Small intestine (tissue), 7 donors: ENCODE data around the gene ATAD3C. TPM values are rescaled to one million over a fixed set of nuclear protein-coding genes. Genes with fewer than 3 reads are reported as not detected.
A peak's percentile ranks its signal among the peaks of the same experiment; 100 is the strongest.
"Not testable (repeated sequence)": the region's sequence is repeated elsewhere in the genome, so short reads cannot be mapped to it uniquely, and the experiment has no call there.

Source experiments
- DNase-seq, 2 donors: peaks; one replicate each; pipeline versions ENCODE4 v3.0.0 to v3.0.0-alpha.2; 2013
- FAIRE-seq: peaks from 2 replicates; lab custom pipeline; 2012; peaks lifted over from hg19 to GRCh38; lab: Jason Lieb, UNC
- H3K27ac ChIP-seq, 3 donors: one replicate each; pipeline ENCODE4 v1.5.1; 2013; ENCODE audit warnings: low read length in 2 of 3, mild to moderate bottlenecking in 2 of 3, control low read depth in 1 of 3, inconsistent platforms in 1 of 3, low read depth in 1 of 3, moderate library complexity in 1 of 3
- H3K27me3 ChIP-seq, 3 donors: one replicate each; pipeline ENCODE4 v1.6.1; 2013; ENCODE audit warnings: low read length in 3 of 3, inconsistent platforms in 1 of 3; ENCODE audit not compliant: control insufficient read depth in 3 of 3, insufficient read depth in 3 of 3
- H3K36me3 ChIP-seq, 3 donors: one replicate each; pipeline ENCODE4 v1.6.1; 2013; ENCODE audit warnings: low read length in 3 of 3, inconsistent platforms in 1 of 3, low read depth in 1 of 3, mild to moderate bottlenecking in 1 of 3, moderate library complexity in 1 of 3; ENCODE audit not compliant: control insufficient read depth in 3 of 3, insufficient read depth in 2 of 3
- H3K4me1 ChIP-seq, 3 donors: one replicate each; pipeline ENCODE4 v1.6.1; 2013; ENCODE audit warnings: low read length in 2 of 3, inconsistent platforms in 1 of 3, low read depth in 1 of 3, mild to moderate bottlenecking in 1 of 3, moderate library complexity in 1 of 3; ENCODE audit not compliant: control insufficient read depth in 3 of 3, insufficient read depth in 2 of 3
- H3K4me3 ChIP-seq, 3 donors: one replicate each; pipeline ENCODE4 v1.5.1; 2013; ENCODE audit warnings: low read length in 3 of 3, control low read depth in 1 of 3, inconsistent platforms in 1 of 3, low read depth in 1 of 3, mild to moderate bottlenecking in 1 of 3, moderate library complexity in 1 of 3
- H3K9me3 ChIP-seq, 2 donors: one replicate each; pipeline ENCODE4 v1.6.1; 2013; ENCODE audit warnings: low read depth in 1 of 2, low read length in 1 of 2; ENCODE audit not compliant: control insufficient read depth in 2 of 2, insufficient read depth in 1 of 2
- WGBS, 3 donors: extraction: QIAGEN DNeasy Blood & Tissue Kit; methylation state at CpG; one replicate each; pipeline ENCODE4 v1.1.7; 2013; 5-methylcytosine and 5-hydroxymethylcytosine counted together
- polyA plus RNA-seq, 4 donors: library from polyadenylated mRNA; stranded (reverse) in 3 of 4; unstranded in 1 of 4; fragments of 200-250 nt in 3 of 4; fragments of 120-200 nt in 1 of 4; gene quantifications; one replicate each; pipeline versions ENCODE4 v1.2.1 to v1.2.3, GENCODE V29; 2013
- donor health status: healthy with polysubstance abuse.
- donor health status: control.
- donor health status: control.
- donor health status: Bipolar disorder and iron deficiency.
- donor health status: healthy.

Gene ATAD3C
- polyA plus RNA-seq, 4 donors: 0.27 to 1.5 (median 0.66) TPM; not detected in 1

- peak; percentile 11 to 32 for DNase-seq
- WGBS, 3 donors: 1 to 4% (median 2%) methylated on average over 26 to 54 of the region's 65 CpGs
- Histone ChIP-seq H3K4me3 (peak overlapping the region; percentile 50 to 86 (median 72)), H3K36me3 (peaks cover 0 to 15% (median 0%) of the 10 kb centered on the region in 3 donors)
- H3K27me3 ChIP-seq, H3K4me1 ChIP-seq, H3K27ac ChIP-seq, H3K9me3 ChIP-seq, FAIRE-seq: not testable (repeated sequence)
These were observed 22.8 kb downstream of the ATAD3C start for GRCh38 chr1:1472053-1472876.

GRCh38 chr1:1476011-1476410 is 26.5 kb downstream of the ATAD3C start:
- FAIRE-seq, H3K27me3 ChIP-seq, H3K27ac ChIP-seq, H3K4me1 ChIP-seq, DNase-seq, H3K9me3 ChIP-seq, H3K4me3 ChIP-seq: not testable (repeated sequence)
- WGBS, 3 donors: 83 to 86% (median 83%) methylated on average over 14 to 15 of the region's 17 CpGs
- peaks cover 11 to 43% (median 12%) of the 10 kb centered on the region in 3 donors for H3K36me3 ChIP-seq

- Histone ChIP-seq H3K9me3 (no peaks in the 10 kb centered on the region), H3K4me1 (no peaks in the 10 kb centered on the region), H3K27me3 (no peaks in the 10 kb centered on the region), H3K4me3 (no peak overlapping the region), H3K36me3 (peaks cover 11 to 49% (median 12%) of the 10 kb centered on the region in 3 donors), H3K27ac (no peak overlapping the region)
- no peak for DNase-seq
- FAIRE-seq: no peak
- 96 to 98% (median 97%) methylated on average over 22 of the region's 22 CpGs for WGBS, 3 donors
These were observed 27.7 kb downstream of the ATAD3C start for GRCh38 chr1:1477206-1477605.

- FAIRE-seq (no peak), DNase-seq (no peak)
- Histone ChIP-seq H3K27me3 (no peaks in the 10 kb centered on the region), H3K9me3 (no peaks in the 10 kb centered on the region), H3K4me1 (no peaks in the 10 kb centered on the region), H3K36me3 (peaks cover 11 to 64% (median 12%) of the 10 kb centered on the region in 3 donors), H3K27ac (no peak overlapping the region), H3K4me3 (no peak overlapping the region)
- 95 to 97% (median 96%) methylated on average over 40 to 42 of the region's 42 CpGs for WGBS, 3 donors
These were observed 30.3 kb downstream of the ATAD3C start for GRCh38 chr1:1479547-1480487.

- H3K4me3 ChIP-seq, H3K27ac ChIP-seq, H3K27me3 ChIP-seq, DNase-seq, H3K9me3 ChIP-seq, H3K4me1 ChIP-seq, FAIRE-seq: not testable (repeated sequence)
- 93 to 98% (median 97%) methylated on average over 15 to 16 of the region's 16 CpGs for WGBS, 3 donors
- peaks cover 11 to 68% (median 12%) of the 10 kb centered on the region in 3 donors for H3K36me3 ChIP-seq
These were observed 31.0 kb downstream of the ATAD3C start for GRCh38 chr1:1480488-1480867.

- FAIRE-seq, DNase-seq, H3K4me1 ChIP-seq, H3K27me3 ChIP-seq, H3K9me3 ChIP-seq, H3K4me3 ChIP-seq, H3K27ac ChIP-seq: not testable (repeated sequence)
- H3K36me3 ChIP-seq: peaks cover 11 to 75% (median 12%) of the 10 kb centered on the region in 3 donors
- 95 to 98% (median 95%) methylated on average over 20 to 30 of the region's 30 CpGs for WGBS, 3 donors
These were observed 32.3 kb downstream of the ATAD3C start for GRCh38 chr1:1481811-1482210.

GRCh38 chr1:1482856-1483255 is 33.4 kb downstream of the ATAD3C start:
- no peak overlapping the region for H3K4me3 ChIP-seq
- H3K4me1 ChIP-seq: no peaks in the 10 kb centered on the region
- DNase-seq: no peak
- H3K36me3 ChIP-seq: peaks cover 11 to 74% (median 12%) of the 10 kb centered on the region in 3 donors
- H3K27me3 ChIP-seq: no peaks in the 10 kb centered on the region
- 95 to 97% (median 96%) methylated on average over 14 of the region's 14 CpGs for WGBS, 3 donors
- no peaks in the 10 kb centered on the region for H3K9me3 ChIP-seq
- no peak for FAIRE-seq
- H3K27ac ChIP-seq: no peak overlapping the region

GRCh38 chr1:1483714-1484113 is 34.2 kb downstream of the ATAD3C start:
- no peak overlapping the region for H3K4me3 ChIP-seq
- DNase-seq (no peak), FAIRE-seq (no peak)
- 94 to 96% (median 96%) methylated on average over 16 of the region's 16 CpGs for WGBS, 3 donors
- H3K4me1 ChIP-seq: no peaks in the 10 kb centered on the region
- H3K27ac ChIP-seq: no peak overlapping the region
- H3K36me3 ChIP-seq: peaks cover 9 to 75% (median 11%) of the 10 kb centered on the region in 3 donors
- no peaks in the 10 kb centered on the region for H3K27me3 ChIP-seq
- no peaks in the 10 kb centered on the region for H3K9me3 ChIP-seq
